ENCODE results near the gene SMG6. TPM values are rescaled to one million over a fixed set of nuclear protein-coding genes. Genes with fewer than 3 reads are reported as not detected.
"Not testable (repeated sequence)": the region's sequence is repeated elsewhere in the genome, so short reads cannot be mapped to it uniquely, and the experiment has no call there.

Gene SMG6
- total RNA-seq, 2 donors from 2014 or later, result 39.0 to 52.8 TPM

DNA sequence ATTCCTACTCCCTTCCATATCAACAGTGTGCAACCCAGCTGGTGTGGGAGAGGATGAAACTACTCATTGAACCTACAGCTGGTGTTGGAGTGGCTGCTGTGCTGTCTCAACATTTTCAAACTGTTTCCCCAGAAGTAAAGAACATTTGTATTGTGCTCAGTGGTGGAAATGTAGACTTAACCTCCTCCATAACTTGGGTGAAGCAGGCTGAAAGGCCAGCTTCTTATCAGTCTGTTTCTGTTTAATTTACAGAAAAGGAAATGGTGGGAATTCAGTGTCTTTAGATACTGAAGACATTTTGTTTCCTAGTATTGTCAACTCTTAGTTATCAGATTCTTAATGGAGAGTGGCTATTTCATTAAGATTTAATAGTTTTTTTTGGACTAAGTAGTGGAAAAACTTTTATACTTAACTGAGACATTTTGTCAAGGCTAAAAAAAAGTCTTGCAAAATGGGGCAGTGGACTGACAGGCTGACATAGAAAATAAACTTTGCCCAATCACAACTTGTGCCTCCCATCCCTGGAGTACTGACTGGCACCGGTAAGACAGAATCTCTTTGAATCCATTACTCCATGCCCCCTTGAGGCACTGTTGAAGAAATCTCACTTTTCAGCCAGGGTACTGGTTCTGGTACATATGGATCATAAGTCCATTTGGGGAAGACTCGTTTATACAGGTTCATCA lies 20.2 kb upstream of the SMG6 start:
- peaks cover 18% of the 10 kb centered on the region for H3K36me3 Mint-ChIP-seq (ENCODE audit: low read depth)
- H3K27me3 Mint-ChIP-seq, result no peaks in the 10 kb centered on the region
- H3K9me3 Mint-ChIP-seq, result no peaks in the 10 kb centered on the region
- H3K4me1 Mint-ChIP-seq, result peaks cover 5% of the 10 kb centered on the region
- ATAC-seq (replicated peaks), result no peak
- H3K27ac Mint-ChIP-seq, result no peak overlapping the region
- no peak overlapping the region for H3K4me3 Mint-ChIP-seq

DNA sequence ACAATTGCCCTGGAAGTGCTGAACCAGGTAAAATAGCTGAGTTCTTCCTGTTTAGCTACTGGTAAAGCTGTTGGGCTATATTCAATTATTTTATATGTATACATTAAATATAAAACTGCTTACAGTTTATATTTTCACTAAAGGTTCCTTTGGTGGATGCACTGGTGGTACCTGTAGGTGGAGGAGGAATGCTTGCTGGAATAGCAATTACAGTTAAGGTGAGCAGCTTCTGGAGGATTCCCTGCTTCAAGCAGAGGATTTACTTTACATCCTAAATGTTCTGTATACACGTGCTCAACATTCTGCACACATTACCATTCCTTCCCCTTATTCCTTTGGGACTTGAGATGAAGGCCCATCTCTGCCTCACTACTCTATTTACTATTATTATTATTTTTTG lies 17.8 kb upstream of the SMG6 start:
- H3K27ac Mint-ChIP-seq, result no peak overlapping the region
- ATAC-seq (replicated peaks), result no peak
- peaks cover 20% of the 10 kb centered on the region for H3K36me3 Mint-ChIP-seq (ENCODE audit: low read depth)
- no peak overlapping the region for H3K4me3 Mint-ChIP-seq
- peaks cover 5% of the 10 kb centered on the region for H3K4me1 Mint-ChIP-seq
- no peaks in the 10 kb centered on the region for H3K9me3 Mint-ChIP-seq
- H3K27me3 Mint-ChIP-seq, result no peaks in the 10 kb centered on the region

- no peaks in the 10 kb centered on the region for H3K27me3 Mint-ChIP-seq
- no peaks in the 10 kb centered on the region for H3K9me3 Mint-ChIP-seq
Measured at GRCh38 chr17:2319051-2319450, 15.5 kb upstream of the SMG6 start.

DNA sequence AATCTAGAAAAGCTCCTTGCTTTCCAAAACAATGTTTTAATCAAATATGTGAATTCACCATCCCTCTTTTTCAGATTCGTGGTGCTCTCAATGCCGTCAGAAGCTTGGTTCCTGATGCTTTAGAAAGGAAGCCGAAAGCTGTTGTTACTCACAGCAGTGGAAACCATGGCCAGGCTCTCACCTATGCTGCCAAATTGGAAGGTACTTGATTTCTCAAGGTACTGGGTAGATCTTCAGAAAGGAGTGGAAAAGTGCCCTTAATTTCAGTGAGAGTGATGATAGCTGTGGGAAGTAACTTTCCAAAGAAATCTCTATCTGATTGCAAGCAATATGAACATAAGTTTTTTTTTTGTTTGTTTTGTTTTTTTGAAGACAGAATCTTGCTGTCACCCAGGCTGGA lies 14.2 kb upstream of the SMG6 start:
- H3K9me3 Mint-ChIP-seq, result no peaks in the 10 kb centered on the region
- no peak overlapping the region for H3K4me3 Mint-ChIP-seq
- H3K36me3 Mint-ChIP-seq (ENCODE audit: low read depth), result peaks cover 20% of the 10 kb centered on the region
- ATAC-seq (replicated peaks), result no peak
- H3K27ac Mint-ChIP-seq, result no peak overlapping the region
- no peaks in the 10 kb centered on the region for H3K27me3 Mint-ChIP-seq
- H3K4me1 Mint-ChIP-seq, result peaks cover 5% of the 10 kb centered on the region

More at GRCh38 chr17:2319051-2319450, 15.5 kb upstream of the SMG6 start:
- H3K4me1 Mint-ChIP-seq, result peaks cover 5% of the 10 kb centered on the region
- H3K27ac Mint-ChIP-seq, result no peak overlapping the region
- H3K36me3 Mint-ChIP-seq (ENCODE audit: low read depth), result peaks cover 20% of the 10 kb centered on the region
- H3K4me3 Mint-ChIP-seq, result no peak overlapping the region
- no peak for ATAC-seq (replicated peaks)

DNA sequence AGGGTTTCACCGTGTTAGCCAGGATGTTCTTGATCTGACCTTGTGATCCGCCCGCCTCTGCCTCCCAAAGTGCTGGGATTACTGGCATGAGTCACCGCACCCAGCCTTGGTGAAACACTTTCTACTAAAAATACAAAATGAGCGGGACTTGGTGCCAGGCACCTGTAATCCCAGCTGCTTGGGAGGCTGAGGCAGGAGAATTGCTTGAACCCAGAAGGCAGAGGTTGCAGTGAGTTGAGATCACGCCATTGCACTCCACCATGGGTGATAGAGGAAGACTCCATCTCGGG lies 13.3 kb upstream of the SMG6 start:
- not testable (repeated sequence) for H3K4me1 Mint-ChIP-seq; H3K27me3 Mint-ChIP-seq; H3K9me3 Mint-ChIP-seq; ATAC-seq (replicated peaks); H3K4me3 Mint-ChIP-seq; H3K27ac Mint-ChIP-seq
- peaks cover 20% of the 10 kb centered on the region for H3K36me3 Mint-ChIP-seq (ENCODE audit: low read depth)

GRCh38 chr17:2312736-2313135 lies 9.2 kb upstream of the SMG6 start:
- Mint-ChIP-seq H3K4me3 (no peak overlapping the region), H3K4me1 (peaks cover 5% of the 10 kb centered on the region), H3K27ac (no peak overlapping the region), H3K27me3 (no peaks in the 10 kb centered on the region), H3K36me3 (ENCODE audit: low read depth) (peaks cover 6% of the 10 kb centered on the region), H3K9me3 (no peaks in the 10 kb centered on the region)
- no peak for ATAC-seq (replicated peaks)

DNA sequence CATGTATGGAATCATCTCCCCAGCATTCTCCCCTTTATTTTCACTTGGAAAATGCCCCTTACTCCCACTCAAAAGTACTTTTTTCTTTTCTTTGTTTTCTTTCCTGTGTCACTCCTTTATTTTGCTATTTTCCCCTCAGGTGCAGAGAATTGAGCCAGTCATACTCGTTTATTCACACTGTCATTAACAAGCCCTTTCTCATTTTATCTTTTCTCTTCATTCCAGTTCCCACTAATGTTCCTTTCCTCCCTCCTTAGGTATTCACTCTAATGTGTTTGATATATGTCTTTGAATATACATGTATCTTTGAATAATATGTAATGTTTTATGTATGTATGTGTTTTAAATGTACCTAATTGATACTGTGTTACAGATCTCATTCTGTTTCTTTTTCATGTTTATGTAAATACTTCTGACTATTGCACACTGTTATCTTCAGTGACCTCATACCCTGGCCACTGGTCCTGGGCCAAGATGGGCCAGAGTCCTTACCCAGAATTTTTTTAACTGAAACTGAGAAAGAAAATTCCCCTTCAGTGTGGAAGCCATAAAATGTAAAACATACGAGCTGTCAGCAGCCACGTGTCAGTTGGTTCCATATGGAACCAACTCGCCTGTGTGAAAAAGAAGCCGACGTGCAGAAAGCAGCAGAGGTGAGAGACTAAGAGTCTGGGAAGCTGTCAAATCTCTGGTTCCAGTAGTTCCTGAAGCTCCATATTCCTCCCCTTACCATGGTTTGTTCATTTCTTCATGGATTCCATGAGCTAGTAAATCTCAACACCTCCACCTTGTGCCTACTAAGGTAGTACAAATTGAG lies 6.0 kb upstream of the SMG6 start:
- Mint-ChIP-seq H3K4me3 (no peak overlapping the region), H3K27ac (peak overlapping the region; percentile 10), H3K4me1 (peaks cover 16% of the 10 kb centered on the region)

GRCh38 chr17:2304931-2305330 lies 1.3 kb upstream of the SMG6 start:
- H3K27ac Mint-ChIP-seq, result no peak overlapping the region
- H3K4me3 Mint-ChIP-seq, result peak overlapping the region; percentile 86
- H3K4me1 Mint-ChIP-seq, result peaks cover 22% of the 10 kb centered on the region
- H3K27me3 Mint-ChIP-seq, result no peaks in the 10 kb centered on the region
- peaks cover 28% of the 10 kb centered on the region for H3K36me3 Mint-ChIP-seq (ENCODE audit: low read depth)
- no peaks in the 10 kb centered on the region for H3K9me3 Mint-ChIP-seq
- ATAC-seq (replicated peaks), result no peak

More for the DNA sequence above, 6.0 kb upstream of the SMG6 start:
- H3K27me3 Mint-ChIP-seq, result no peaks in the 10 kb centered on the region
- H3K9me3 Mint-ChIP-seq, result no peaks in the 10 kb centered on the region
- ATAC-seq (replicated peaks), result no peak
- peaks cover 12% of the 10 kb centered on the region for H3K36me3 Mint-ChIP-seq (ENCODE audit: low read depth)

GRCh38 chr17:2302778-2303203 lies 794 bp downstream of the SMG6 start:
- Mint-ChIP-seq H3K36me3 (ENCODE audit: low read depth) (peaks cover 48% of the 10 kb centered on the region), H3K4me3 (peak overlapping the region; percentile 86), H3K4me1 (peaks cover 17% of the 10 kb centered on the region), H3K9me3 (no peaks in the 10 kb centered on the region), H3K27me3 (no peaks in the 10 kb centered on the region), H3K27ac (peak overlapping the region; percentile 75)
- ATAC-seq (replicated peaks), result no peak

GRCh38 chr17:2299756-2300155 lies 3.8 kb downstream of the SMG6 start:
- Mint-ChIP-seq H3K4me3 (no peak overlapping the region), H3K27ac (no peak overlapping the region), H3K9me3 (no peaks in the 10 kb centered on the region), H3K4me1 (peaks cover 26% of the 10 kb centered on the region), H3K27me3 (no peaks in the 10 kb centered on the region), H3K36me3 (ENCODE audit: low read depth) (peaks cover 72% of the 10 kb centered on the region)
- ATAC-seq (replicated peaks), result no peak

- Mint-ChIP-seq H3K4me1 (peaks cover 32% of the 10 kb centered on the region), H3K4me3 (no peak overlapping the region)
Measured at GRCh38 chr17:2299136-2299535, 4.4 kb downstream of the SMG6 start.

DNA sequence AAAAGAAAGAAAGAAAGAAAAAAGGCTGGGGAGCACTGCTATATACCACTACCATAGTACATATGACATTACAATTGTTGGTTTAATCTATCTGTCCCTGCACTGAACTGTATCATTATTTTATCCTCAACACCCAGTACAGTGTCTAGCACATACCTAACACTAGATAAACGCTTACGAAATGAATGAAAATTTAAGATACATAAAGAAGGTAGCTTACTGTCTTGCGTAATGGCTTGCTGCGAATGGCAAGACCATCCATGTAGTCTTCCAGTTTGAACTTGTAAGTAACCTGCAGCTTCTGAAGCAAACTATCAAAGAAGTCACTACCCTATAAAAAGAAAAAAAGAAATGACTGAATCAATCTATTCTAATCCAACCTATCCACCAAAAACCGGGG lies 6.6 kb downstream of the SMG6 start:
- no peaks in the 10 kb centered on the region for H3K27me3 Mint-ChIP-seq
- H3K4me3 Mint-ChIP-seq, result no peak overlapping the region
- H3K4me1 Mint-ChIP-seq, result peaks cover 37% of the 10 kb centered on the region
- H3K36me3 Mint-ChIP-seq (ENCODE audit: low read depth), result peaks cover 99% of the 10 kb centered on the region
- no peaks in the 10 kb centered on the region for H3K9me3 Mint-ChIP-seq
- no peak for ATAC-seq (replicated peaks)
- H3K27ac Mint-ChIP-seq, result no peak overlapping the region

More at GRCh38 chr17:2299136-2299535, 4.4 kb downstream of the SMG6 start:
- no peak for ATAC-seq (replicated peaks)
- Mint-ChIP-seq H3K27me3 (no peaks in the 10 kb centered on the region), H3K36me3 (ENCODE audit: low read depth) (peaks cover 78% of the 10 kb centered on the region), H3K9me3 (no peaks in the 10 kb centered on the region), H3K27ac (no peak overlapping the region)

GRCh38 chr17:2295575-2295974 lies 8.0 kb downstream of the SMG6 start:
- H3K4me1 Mint-ChIP-seq, result peaks cover 32% of the 10 kb centered on the region
- no peaks in the 10 kb centered on the region for H3K9me3 Mint-ChIP-seq
- peak overlapping the region; percentile 31 for H3K4me3 Mint-ChIP-seq
- H3K27me3 Mint-ChIP-seq, result no peaks in the 10 kb centered on the region
- peak; percentile 97 for ATAC-seq (replicated peaks)
- peaks cover 100% of the 10 kb centered on the region for H3K36me3 Mint-ChIP-seq (ENCODE audit: low read depth)
- H3K27ac Mint-ChIP-seq, result peak overlapping the region; percentile 5

GRCh38 chr17:2292100-2292499 lies 11.5 kb downstream of the SMG6 start:
- H3K27ac Mint-ChIP-seq, result no peak overlapping the region
- H3K9me3 Mint-ChIP-seq, result no peaks in the 10 kb centered on the region
- peaks cover 25% of the 10 kb centered on the region for H3K4me1 Mint-ChIP-seq
- H3K4me3 Mint-ChIP-seq, result no peak overlapping the region
- H3K36me3 Mint-ChIP-seq (ENCODE audit: low read depth), result peaks cover 100% of the 10 kb centered on the region
- no peaks in the 10 kb centered on the region for H3K27me3 Mint-ChIP-seq
- ATAC-seq (replicated peaks), result no peak

- Mint-ChIP-seq H3K27me3 (no peaks in the 10 kb centered on the region), H3K4me1 (peaks cover 11% of the 10 kb centered on the region), H3K4me3 (no peak overlapping the region), H3K27ac (no peak overlapping the region), H3K9me3 (no peaks in the 10 kb centered on the region), H3K36me3 (ENCODE audit: low read depth) (peaks cover 100% of the 10 kb centered on the region)
- no peak for ATAC-seq (replicated peaks)
Measured at GRCh38 chr17:2289878-2290478, 13.6 kb downstream of the SMG6 start.

All from activated T-helper 17 cell treated with anti-CD3 and anti-CD28 coated beads, Interleukin-2, amount 50 U/mL, for 72 hours (primary cell).